ENCODE results near the gene WDR64. TPM values are rescaled to one million over a fixed set of nuclear protein-coding genes. Genes with fewer than 3 reads are reported as not detected.

Gene WDR64
- polyA plus RNA-seq, 1 donor (not counting 4 experiments of a cell fraction or from before 2014, with no cell fraction given): not detected

DNA sequence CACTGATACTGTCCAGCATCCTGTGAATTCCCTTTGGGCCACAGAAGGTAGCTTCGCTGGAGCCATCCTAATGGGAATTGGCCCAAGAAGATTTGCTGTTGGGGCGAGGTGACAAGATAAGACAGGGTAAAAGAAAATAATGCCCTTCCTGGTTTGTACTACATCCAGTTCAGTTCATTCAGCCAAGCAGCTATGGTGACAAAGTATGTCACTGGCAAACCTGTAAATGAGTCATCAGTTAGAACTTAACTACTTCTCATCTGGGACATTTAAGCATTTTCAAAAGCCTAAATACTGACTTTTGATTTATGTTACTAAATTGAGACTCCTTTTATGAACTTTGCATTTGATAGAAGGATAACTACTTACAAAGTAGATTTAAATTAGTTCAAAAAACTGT is 54.2 kb downstream of the WDR64 start:
- DNase-seq (ENCODE audit: low read depth, low spot score) (no peak), FAIRE-seq (no peak)
- no peak overlapping the region for H3K4me2 ChIP-seq (ENCODE audit: control insufficient read depth, extremely low read depth, insufficient read depth, low read depth, low read length)
- H3K27ac ChIP-seq (ENCODE audit: control insufficient read depth, insufficient read depth, low read length): peak overlapping the region; percentile 34
- H3K4me3 ChIP-seq (ENCODE audit: control insufficient read depth in 2 of 3, extremely low read depth in 1 of 3, insufficient read depth in 2 of 3, low read depth in 1 of 3, low read length in 3 of 3): no peak overlapping the region
- H3K36me3 ChIP-seq (ENCODE audit: control insufficient read depth in 2 of 2, extremely low read depth in 1 of 2, insufficient read depth in 2 of 2, low read length in 2 of 2): no peaks in the 10 kb centered on the region
- no peaks in the 10 kb centered on the region for H3K79me2 ChIP-seq (ENCODE audit: control insufficient read depth, insufficient read depth, low read length)
- no peaks in the 10 kb centered on the region for H4K20me1 ChIP-seq (ENCODE audit: control insufficient read depth, extremely low read depth, insufficient read depth, low read length)
- dilution Hi-C loops (cut with MboI; ENCODE audit: extremely low pct_ligation_motif_present, low sequenced_read_pairs): no loop called here
- H3K9me1 ChIP-seq (ENCODE audit: control insufficient read depth, extremely low read depth, insufficient read depth, low read length): no peaks in the 10 kb centered on the region
- no peak for TF ChIP-seq EZH2 (IDR thresholded peaks at IDR 0.05; ENCODE audit: low read length)
- TF ChIP-seq, protein P1, sequence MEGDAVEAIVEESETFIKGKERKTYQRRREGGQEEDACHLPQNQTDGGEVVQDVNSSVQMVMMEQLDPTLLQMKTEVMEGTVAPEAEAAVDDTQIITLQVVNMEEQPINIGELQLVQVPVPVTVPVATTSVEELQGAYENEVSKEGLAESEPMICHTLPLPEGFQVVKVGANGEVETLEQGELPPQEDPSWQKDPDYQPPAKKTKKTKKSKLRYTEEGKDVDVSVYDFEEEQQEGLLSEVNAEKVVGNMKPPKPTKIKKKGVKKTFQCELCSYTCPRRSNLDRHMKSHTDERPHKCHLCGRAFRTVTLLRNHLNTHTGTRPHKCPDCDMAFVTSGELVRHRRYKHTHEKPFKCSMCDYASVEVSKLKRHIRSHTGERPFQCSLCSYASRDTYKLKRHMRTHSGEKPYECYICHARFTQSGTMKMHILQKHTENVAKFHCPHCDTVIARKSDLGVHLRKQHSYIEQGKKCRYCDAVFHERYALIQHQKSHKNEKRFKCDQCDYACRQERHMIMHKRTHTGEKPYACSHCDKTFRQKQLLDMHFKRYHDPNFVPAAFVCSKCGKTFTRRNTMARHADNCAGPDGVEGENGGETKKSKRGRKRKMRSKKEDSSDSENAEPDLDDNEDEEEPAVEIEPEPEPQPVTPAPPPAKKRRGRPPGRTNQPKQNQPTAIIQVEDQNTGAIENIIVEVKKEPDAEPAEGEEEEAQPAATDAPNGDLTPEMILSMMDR (optimal IDR thresholded peaks at IDR 0.05 in 1 of 3, IDR thresholded peaks at IDR 0.05 in 1 of 3, conservative IDR thresholded peaks at IDR 0.05 in 1 of 3; ENCODE audit: extremely low read depth in 1 of 3, insufficient read depth in 2 of 3, low read length in 3 of 3): no peak
- H3K9me3 ChIP-seq (ENCODE audit: control insufficient read depth, low read depth, low read length): no peaks in the 10 kb centered on the region
- H2AFZ ChIP-seq (ENCODE audit: control insufficient read depth, low read length): no peak overlapping the region
- peaks cover 52% of the 10 kb centered on the region for H3K4me1 ChIP-seq (ENCODE audit: control insufficient read depth, extremely low read depth, insufficient read depth, low read length)
- H3K9ac ChIP-seq (ENCODE audit: control insufficient read depth, extremely low read depth, insufficient read depth, low read length): no peak overlapping the region
- no peaks in the 10 kb centered on the region for H3K27me3 ChIP-seq (ENCODE audit: control insufficient read depth, extremely low read depth, insufficient read depth, low read length)

- dilution Hi-C loops (cut with MboI; ENCODE audit: extremely low pct_ligation_motif_present, low sequenced_read_pairs): no loop called here
- H3K9me3 ChIP-seq (ENCODE audit: control insufficient read depth, low read depth, low read length): no peaks in the 10 kb centered on the region
- no peaks in the 10 kb centered on the region for H3K9me1 ChIP-seq (ENCODE audit: control insufficient read depth, extremely low read depth, insufficient read depth, low read length)
- no peak for TF ChIP-seq EZH2 (IDR thresholded peaks at IDR 0.05; ENCODE audit: low read length)
- TF ChIP-seq, protein P1 (optimal IDR thresholded peaks at IDR 0.05 in 1 of 3, IDR thresholded peaks at IDR 0.05 in 1 of 3, conservative IDR thresholded peaks at IDR 0.05 in 1 of 3; ENCODE audit: extremely low read depth in 1 of 3, insufficient read depth in 2 of 3, low read length in 3 of 3): no peak
- H4K20me1 ChIP-seq (ENCODE audit: control insufficient read depth, extremely low read depth, insufficient read depth, low read length): no peaks in the 10 kb centered on the region
- peak overlapping the region; percentile 34 for H3K27ac ChIP-seq (ENCODE audit: control insufficient read depth, insufficient read depth, low read length)
- H3K36me3 ChIP-seq (ENCODE audit: control insufficient read depth in 2 of 2, extremely low read depth in 1 of 2, insufficient read depth in 2 of 2, low read length in 2 of 2): no peaks in the 10 kb centered on the region
- no peak overlapping the region for H3K4me3 ChIP-seq (ENCODE audit: control insufficient read depth in 2 of 3, extremely low read depth in 1 of 3, insufficient read depth in 2 of 3, low read depth in 1 of 3, low read length in 3 of 3)
- H3K4me1 ChIP-seq (ENCODE audit: control insufficient read depth, extremely low read depth, insufficient read depth, low read length): peaks cover 45% of the 10 kb centered on the region
- H3K27me3 ChIP-seq (ENCODE audit: control insufficient read depth, extremely low read depth, insufficient read depth, low read length): no peaks in the 10 kb centered on the region
- peak; percentile 99 for FAIRE-seq
- peak overlapping the region; percentile 43 for H3K4me2 ChIP-seq (ENCODE audit: control insufficient read depth, extremely low read depth, insufficient read depth, low read depth, low read length)
- peak; percentile 95 for DNase-seq (ENCODE audit: low read depth, low spot score)
- H2AFZ ChIP-seq (ENCODE audit: control insufficient read depth, low read length): no peak overlapping the region
- H3K79me2 ChIP-seq (ENCODE audit: control insufficient read depth, insufficient read depth, low read length): no peaks in the 10 kb centered on the region
- H3K9ac ChIP-seq (ENCODE audit: control insufficient read depth, extremely low read depth, insufficient read depth, low read length): no peak overlapping the region
Measured at GRCh38 chr1:241706967-241707366, 54.9 kb downstream of the WDR64 start.
